Right lobe of liver (tissue), 6 donors: ENCODE results near the gene NCS1. TPM values are rescaled to one million over a fixed set of nuclear protein-coding genes. Genes with fewer than 3 reads are reported as not detected.

Source experiments
- ATAC-seq, 4 donors: fragments of 200-7000 bp; cut with Tn5 transposase; one replicate each; pipeline ENCODE4 v1.9.1; 2020; ENCODE audit warnings: mild to moderate bottlenecking in 4 of 4, moderate library complexity in 4 of 4
- DNase-seq, 3 donors: peaks; one replicate each; pipeline ENCODE4 v3.0.0-alpha.2; 2020
- H3K27ac ChIP-seq, 3 donors: fragments of 200-600 bp; one replicate each; pipeline ENCODE4 v1.8.0; 2022
- H3K27me3 ChIP-seq, 2 donors: fragments of 200-600 bp; one replicate each; pipeline ENCODE4 v1.8.0; 2022
- H3K36me3 ChIP-seq, 4 donors: fragments of 200-600 bp; sonication (generic) in 1 of 4; one replicate each; pipeline versions ENCODE4 v1.5.1 to v1.8.0; 2017 to 2022; ENCODE audit warnings: control low read depth in 1 of 4
- H3K4me1 ChIP-seq, 4 donors: fragments of 200-600 bp; sonication (generic) in 1 of 4; one replicate each; pipeline versions ENCODE4 v1.5.1 to v1.8.0; 2017 to 2022; ENCODE audit warnings: control low read depth in 1 of 4
- H3K4me3 ChIP-seq, 3 donors: fragments of 200-600 bp; one replicate each; pipeline ENCODE4 v1.8.0; 2022
- H3K9me3 ChIP-seq, 4 donors: fragments of 200-600 bp; sonication (generic) in 1 of 4; one replicate each; pipeline versions ENCODE4 v1.5.1 to v1.8.0; 2017 to 2022; ENCODE audit warnings: control low read depth in 1 of 4
- CTCF ChIP-seq, 4 donors: fragments of 200-600 bp in 3 of 4; fragments of 450-650 bp in 1 of 4; IDR thresholded peaks; one replicate each; pipeline versions ENCODE4 v1.5.1 to v1.8.0; 2016 to 2022; ENCODE audit warnings: antibody characterized with exemption in 4 of 4, mild to moderate bottlenecking in 2 of 4
- POLR2A ChIP-seq: fragments of 450-650 bp; IDR thresholded peaks from one replicate; pipeline ENCODE4 v1.6.1; 2017; ENCODE audit warnings: antibody characterized with exemption, mild to moderate bottlenecking
- WGBS: methylation state at CpG from one replicate; pipeline ENCODE4 v1.1.6; 2018; ENCODE audit warnings: low coverage, low lambda C conversion rate; ENCODE audit not compliant: insufficient coverage; ENCODE audit errors: missing lambda C conversion rate; 5-methylcytosine and 5-hydroxymethylcytosine counted together
- intact Hi-C, 2 donors: fragments of 100-400 bp; cut with DNase I; formaldehyde crosslinking; loops; one replicate each; pipeline versions ENCODE4 v1.11.2 to v1.14.1; 2022
- total RNA-seq, 6 experiments: library from RNA; depleted of rRNA in 2 of 6; stranded (reverse); fragments of >200 nt in 2 of 6; fragmentation: NEBNext Ultra II Directional in 3 of 6; extraction: Animal tissue kit (Norgen Biotek cat#: 25700) in 3 of 6; gene quantifications; one replicate each; pipeline versions ENCODE4 v1.1.0 to v1.2.4, GENCODE V29; 2016 to 2023
- donor health status: DM: no; HTN: yes; CAD: no.
- donor health status: DM: no; HTN: no; CAD: no.
- donor health status: DM: no; HTN: no; CAD: no.
- donor health status: DM: no; HTN: yes; CAD: no.
- donor health status: DM: no; HTN: yes; CAD: no.

Gene NCS1
- total RNA-seq, 6 experiments from 2014 or later: 1.6 to 3.3 (median 2.8) TPM

- H3K36me3 ChIP-seq: no peaks in the 10 kb centered on the region
- peak in 1 of 3 donors; percentile 48 for DNase-seq
- H3K4me3 ChIP-seq: no peak overlapping the region
- H3K4me1 ChIP-seq: peaks cover 0 to 35% (median 14%) of the 10 kb centered on the region in 4 donors
- intact Hi-C loops: loop anchor here in 1 of 2 donors (10.0 kb wide), 1 partner anchor 78 kb away; no protein-coding TSS in a partner anchor
- no peak for TF ChIP-seq CTCF (IDR thresholded peaks at IDR 0.05)
- no peak for TF ChIP-seq POLR2A
- H3K9me3 ChIP-seq: no peaks in the 10 kb centered on the region
- H3K27me3 ChIP-seq: no peaks in the 10 kb centered on the region
- H3K27ac ChIP-seq: no peak overlapping the region
- WGBS: 27% methylated on average over 12 of the region's 41 CpGs
- ATAC-seq: no peak
Observed at GRCh38 chr9:130266236-130267098, 94.3 kb downstream of the NCS1 start.

GRCh38 chr9:130267930-130268329, 95.7 kb downstream of the NCS1 start:
- no peak overlapping the region for H3K27ac ChIP-seq
- DNase-seq (no peak), ATAC-seq (no peak)

GRCh38 chr9:130268521-130269211, 96.5 kb downstream of the NCS1 start:
- Histone ChIP-seq H3K4me3 (no peak overlapping the region), H3K36me3 (no peaks in the 10 kb centered on the region), H3K4me1 (peaks cover 0 to 18% (median 6%) of the 10 kb centered on the region in 4 donors), H3K27ac (no peak overlapping the region), H3K27me3 (no peaks in the 10 kb centered on the region), H3K9me3 (no peaks in the 10 kb centered on the region)
- intact Hi-C loops: loop anchor here in 1 of 2 donors (10.0 kb wide), 1 partner anchor 76 kb away; no protein-coding TSS in a partner anchor
- ATAC-seq (peak in 1 of 4 donors; percentile 5), DNase-seq (no peak)
- WGBS: 54% methylated on average over 14 of the region's 16 CpGs
- TF ChIP-seq CTCF (IDR thresholded peaks at IDR 0.05) (no peak), POLR2A (no peak)

More at GRCh38 chr9:130267930-130268329, 95.7 kb downstream of the NCS1 start:
- no peak for TF ChIP-seq CTCF (IDR thresholded peaks at IDR 0.05)
- no peak for TF ChIP-seq POLR2A
- no peaks in the 10 kb centered on the region for H3K36me3 ChIP-seq
- no peaks in the 10 kb centered on the region for H3K9me3 ChIP-seq
- H3K4me3 ChIP-seq: no peak overlapping the region
- WGBS: 84% methylated on average over 3 of the region's 5 CpGs
- H3K4me1 ChIP-seq: peaks cover 0 to 25% (median 9%) of the 10 kb centered on the region in 4 donors
- H3K27me3 ChIP-seq: no peaks in the 10 kb centered on the region
- intact Hi-C loops: loop anchor here in 1 of 2 donors (10.0 kb wide), 1 partner anchor 77 kb away; no protein-coding TSS in a partner anchor

- no peak overlapping the region for H3K4me3 ChIP-seq
- H3K27ac ChIP-seq: no peak overlapping the region
- DNase-seq (no peak), ATAC-seq (peak; percentile 23 to 70 (median 60))
- H3K9me3 ChIP-seq: no peaks in the 10 kb centered on the region
- TF ChIP-seq CTCF (IDR thresholded peaks at IDR 0.05) (no peak), POLR2A (no peak)
- H3K36me3 ChIP-seq: no peaks in the 10 kb centered on the region
- no peaks in the 10 kb centered on the region for H3K27me3 ChIP-seq
- H3K4me1 ChIP-seq: no peaks in the 10 kb centered on the region
- 56% methylated on average over 6 of the region's 6 CpGs for WGBS
- intact Hi-C loops: no loop called here
Observed at GRCh38 chr9:130271473-130271872, 99.3 kb downstream of the NCS1 start.
